IMR-90 (cell line): ENCODE measurements around the gene RMND5B. TPM values are rescaled to one million over a fixed set of nuclear protein-coding genes. Genes with fewer than 3 reads are reported as not detected.

Experiments used
- ATAC-seq: fragments of 200-7000 bp; cut with Tn5 transposase; 2 replicates; pipeline ENCODE4 v1.9.1; 2020; ENCODE audit warnings: low read depth, mild to moderate bottlenecking, moderate library complexity
- BruUV-seq: library from RNA; stranded (reverse); fragments of 400-500 nt; replicated peaks from 2 replicates; lab custom pipeline; 2021; lab: Mats Ljungman, UMichigan
- CTCF ChIA-PET: fragments of 300-600 bp; formaldehyde crosslinking; extraction: SDS; loops from one replicate; lab custom pipeline; 2021; ENCODE audit warnings: antibody characterized with exemption; lab: Yijun Ruan, JAX
- POLR2A ChIA-PET: fragments of 300-600 bp; sonication (Branson Sonifier 250); formaldehyde crosslinking; loops from one replicate; lab custom pipeline; 2022; ENCODE audit warnings: antibody characterized with exemption; ENCODE audit not compliant: unreplicated experiment; lab: Charles Lee
- DNase-seq: peaks from one replicate; pipeline ENCODE4 v3.0.0; 2013
- H2AFZ ChIP-seq: replicated peaks from 2 replicates; pipeline ENCODE3; 2013; ENCODE audit warnings: low read length, mild to moderate bottlenecking; ENCODE audit not compliant: poor library complexity
- H2AK5ac ChIP-seq: 2 replicates; pipeline ENCODE4 v1.6.1; 2013; ENCODE audit warnings: low read depth, low read length, inconsistent platforms
- H2AK9ac ChIP-seq: replicated peaks from 2 replicates; pipeline ENCODE3; 2013; ENCODE audit warnings: mild to moderate bottlenecking, low read depth, low read length, moderate library complexity; ENCODE audit not compliant: poor library complexity
- H2BK120ac ChIP-seq: 2 replicates; pipeline ENCODE4 v1.6.1; 2013; ENCODE audit warnings: low read depth, low read length, inconsistent platforms
- H2BK15ac ChIP-seq: 3 replicates; pipeline ENCODE4 v1.6.1; 2013; ENCODE audit warnings: low read depth, low read length, inconsistent platforms
- H2BK20ac ChIP-seq: 2 replicates; pipeline ENCODE4 v1.6.1; 2013; ENCODE audit warnings: low read depth, mild to moderate bottlenecking, inconsistent platforms, low read length, moderate library complexity
- H2BK5ac ChIP-seq: 2 replicates; pipeline ENCODE4 v1.6.1; 2013; ENCODE audit warnings: mild to moderate bottlenecking, low read depth, low read length, inconsistent platforms; ENCODE audit not compliant: poor library complexity, severe bottlenecking
- H3K14ac ChIP-seq: replicated peaks from 2 replicates; pipeline ENCODE4 v1.6.1; 2013; ENCODE audit warnings: low read depth, low read length, inconsistent platforms
- H3K18ac ChIP-seq: 2 replicates; pipeline ENCODE4 v1.6.1; 2013; ENCODE audit warnings: low read depth, low read length, control low read depth
- H3K23ac ChIP-seq: 2 replicates; pipeline ENCODE4 v1.6.1; 2013; ENCODE audit warnings: low read depth, low read length, inconsistent platforms
- H3K27ac ChIP-seq: 2 replicates; pipeline ENCODE4 v1.5.1; 2013; ENCODE audit warnings: mild to moderate bottlenecking, control low read depth, low read length; ENCODE audit not compliant: insufficient read depth
- H3K27me3 ChIP-seq: 2 replicates; pipeline ENCODE4 v1.6.1; 2013; ENCODE audit warnings: low read length; ENCODE audit not compliant: control insufficient read depth, insufficient read depth
- H3K36me3 ChIP-seq: 2 replicates; pipeline ENCODE4 v1.6.1; 2013; ENCODE audit warnings: low read length, mixed read lengths; ENCODE audit not compliant: control insufficient read depth, insufficient read depth
- H3K4ac ChIP-seq: 2 replicates; pipeline ENCODE4 v1.6.1; 2013; ENCODE audit warnings: low read depth, low read length, inconsistent platforms
- H3K4me1 ChIP-seq: 2 replicates; pipeline ENCODE4 v1.6.1; 2013; ENCODE audit warnings: low read length, mixed read lengths; ENCODE audit not compliant: control insufficient read depth, insufficient read depth
- H3K4me2 ChIP-seq: 2 replicates; pipeline ENCODE4 v1.6.1; 2013; ENCODE audit warnings: low read depth, mild to moderate bottlenecking, control low read depth, low read length, moderate library complexity
- H3K4me3 ChIP-seq: 2 replicates; pipeline ENCODE4 v1.5.1; 2013; ENCODE audit warnings: low read depth, mild to moderate bottlenecking, control low read depth, low read length, moderate library complexity; ENCODE audit not compliant: insufficient read depth
- H3K56ac ChIP-seq: 2 replicates; pipeline ENCODE4 v1.6.1; 2013; ENCODE audit warnings: low read length, inconsistent platforms; ENCODE audit not compliant: insufficient read depth; ENCODE audit errors: extremely low read depth
- H3K79me1 ChIP-seq, 2 experiments: 2 replicates each; pipeline ENCODE4 v1.6.1; 2013; ENCODE audit warnings: low read length in 2 of 2, inconsistent platforms in 1 of 2, low read depth in 1 of 2
- H3K9ac ChIP-seq: 2 replicates; pipeline ENCODE4 v1.6.1; 2013; ENCODE audit warnings: low read depth, low read length, control low read depth
- H3K9me1 ChIP-seq: 2 replicates; pipeline ENCODE4 v1.6.1; 2013; ENCODE audit warnings: low read length, inconsistent platforms; ENCODE audit not compliant: insufficient read depth
- H3K9me3 ChIP-seq: 2 replicates; pipeline ENCODE4 v1.6.1; 2013; ENCODE audit warnings: low read length; ENCODE audit not compliant: control insufficient read depth, insufficient read depth
- H4K20me1 ChIP-seq: 2 replicates; pipeline ENCODE4 v1.6.1; 2013; ENCODE audit warnings: low read length, inconsistent platforms; ENCODE audit not compliant: insufficient read depth
- H4K5ac ChIP-seq: 2 replicates; pipeline ENCODE4 v1.6.1; 2013; ENCODE audit warnings: mild to moderate bottlenecking, low read depth, low read length, control low read depth
- H4K8ac ChIP-seq, 2 experiments: 2 replicates each; pipeline ENCODE4 v1.6.1; 2013; ENCODE audit warnings: low read depth in 2 of 2, low read length in 2 of 2, control low read depth in 1 of 2, inconsistent platforms in 1 of 2
- H4K91ac ChIP-seq: 2 replicates; pipeline ENCODE4 v1.6.1; 2013; ENCODE audit warnings: low read depth, low read length, inconsistent platforms; ENCODE audit not compliant: insufficient read depth
- BHLHE40 ChIP-seq: fragments of 150-350 bp; IDR thresholded peaks from 2 replicates; pipeline ENCODE4 v1.6.1; 2016; ENCODE audit warnings: mild to moderate bottlenecking, low read depth, low read length
- CEBPB ChIP-seq: IDR thresholded peaks from 2 replicates; pipeline ENCODE4 v1.6.1; 2012; ENCODE audit warnings: low read depth, low read length, improper control_type of control experiment
- CHD1 ChIP-seq: IDR thresholded peaks from 2 replicates; pipeline ENCODE4 v1.6.1; 2012; ENCODE audit warnings: low read depth, low read length, improper control_type of control experiment
- CTCF ChIP-seq: conservative IDR thresholded peaks from 2 replicates; pipeline ENCODE4 v1.5.1; 2012; ENCODE audit warnings: mild to moderate bottlenecking, low read depth, low read length, improper control_type of control experiment
- ELK1 ChIP-seq: fragments of 150-350 bp; IDR thresholded peaks from 2 replicates; pipeline ENCODE4 v1.6.1; 2016; ENCODE audit warnings: low read depth, mild to moderate bottlenecking, low read length, moderate library complexity, borderline replicate concordance
- FOS ChIP-seq: fragments of 150-350 bp; IDR thresholded peaks from 2 replicates; pipeline ENCODE4 v1.6.1; 2016; ENCODE audit warnings: low read depth, low read length
- MAFK ChIP-seq: IDR thresholded peaks from 2 replicates; pipeline ENCODE4 v1.6.1; 2012; ENCODE audit warnings: low read depth, low read length, improper control_type of control experiment
- MAZ ChIP-seq: IDR thresholded peaks from 2 replicates; pipeline ENCODE4 v1.6.1; 2012; ENCODE audit warnings: low read depth, mild to moderate bottlenecking, low read length, improper control_type of control experiment, moderate library complexity, borderline replicate concordance
- NFE2L2 ChIP-seq: fragments of 150-350 bp; IDR thresholded peaks from 2 replicates; pipeline ENCODE4 v1.6.1; 2016; ENCODE audit warnings: low read depth, mild to moderate bottlenecking, low read length
- POLR2A ChIP-seq: IDR thresholded peaks from 2 replicates; pipeline ENCODE4 v1.6.1; 2012; ENCODE audit warnings: mild to moderate bottlenecking, low read depth, low read length
- RCOR1 ChIP-seq: IDR thresholded peaks from 2 replicates; pipeline ENCODE4 v1.6.1; 2012; ENCODE audit warnings: mild to moderate bottlenecking, low read length, improper control_type of control experiment; ENCODE audit not compliant: insufficient replicate concordance
- RFX5 ChIP-seq: IDR thresholded peaks from 2 replicates; pipeline ENCODE4 v1.8.0; 2012; ENCODE audit warnings: low read depth, mild to moderate bottlenecking, low read length, moderate library complexity
- SMC3 ChIP-seq: fragments of 150-350 bp; IDR thresholded peaks from 2 replicates; pipeline ENCODE4 v1.6.1; 2016; ENCODE audit warnings: low read depth, mild to moderate bottlenecking, antibody characterized with exemption, low read length, moderate library complexity
- WGBS, 2 experiments: methylation state at CpG; one replicate each; pipeline versions ENCODE4 v1.1.5 to v1.1.7; 2013; ENCODE audit warnings: missing lambda C conversion rate in 2 of 2; ENCODE audit not compliant: insufficient read length in 1 of 2; ENCODE audit errors: extremely low coverage in 2 of 2; 5-methylcytosine and 5-hydroxymethylcytosine counted together
- dilution Hi-C: fragments of 300-500 bp; cut with HindIII; formaldehyde crosslinking; loops from one replicate; pipeline ENCODE4 v1.14.3; 2018; ENCODE audit warnings: low sequenced_read_pairs; ENCODE audit not compliant: unreplicated experiment
- in situ Hi-C: fragments of 300-500 bp; cut with MboI; formaldehyde crosslinking; loops from 3 replicates; pipeline ENCODE4 v1.14.3; 2019; ENCODE audit warnings: low sequenced_read_pairs, inconsistent platforms, mixed read lengths
- intact Hi-C: fragments of 100-400 bp; cut with micrococcal nuclease; formaldehyde crosslinking; loops from 2 replicates; pipeline ENCODE4 v1.10.0; 2022
- polyA plus RNA-seq, 3 experiments: library from polyadenylated mRNA; depleted of rRNA; stranded (reverse); fragments of >200 nt; gene quantifications; 2 replicates each; pipeline ENCODE4 v1.2.3, GENCODE V29; 2012; ENCODE audit warnings: low replicate concordance in 1 of 3
- total RNA-seq: library from RNA; depleted of rRNA; stranded (reverse); fragments of >200 nt; gene quantifications from 2 replicates; pipeline ENCODE4 v1.2.3, GENCODE V29; 2012
- TF ChIP-seq, protein P1 (sequence below): fragments of 150-350 bp; IDR thresholded peaks from 2 replicates; pipeline ENCODE4 v1.6.1; 2017; ENCODE audit warnings: mild to moderate bottlenecking, antibody characterized with exemption, low read length, low read depth

The RMND5B gene
- total and polyA plus RNA-seq, 2 of the 4 experiments (the other 2 are of a cell fraction): 14.0 to 19.5 TPM

GRCh38 chr5:178182158-178182876, 51.5 kb downstream of the RMND5B start:
- intact Hi-C loops (no loop called here), dilution Hi-C loops (no loop called here), in situ Hi-C loops (no loop called here)
- Histone ChIP-seq H3K4me2 (no peak overlapping the region), H3K56ac (no peak overlapping the region), H3K9ac (no peak overlapping the region), H4K91ac (no peak overlapping the region), H4K20me1 (no peaks in the 10 kb centered on the region), H3K27ac (no peak overlapping the region), H3K27me3 (peaks cover 2% of the 10 kb centered on the region; the same call in 1 of the 2 replicates), H2AFZ (no peak overlapping the region), H3K36me3 (no peaks in the 10 kb centered on the region), H3K14ac (no peak overlapping the region), H3K4me3 (no peak overlapping the region), H3K79me1 (no peaks in the 10 kb centered on the region), H3K9me1 (no peaks in the 10 kb centered on the region), H4K5ac (no peak overlapping the region), H3K18ac (no peak overlapping the region), H3K23ac (no peak overlapping the region), H3K4me1 (peaks cover 5% of the 10 kb centered on the region), H2BK5ac (no peak overlapping the region), H2BK120ac (no peak overlapping the region), H2AK5ac (no peak overlapping the region), H2BK15ac (no peak overlapping the region), H3K4ac (no peak overlapping the region), H4K8ac (no peak overlapping the region), H2AK9ac (no peak overlapping the region), H3K9me3 (peaks cover 3% of the 10 kb centered on the region; the same call in 1 of the 2 replicates), H2BK20ac (no peak overlapping the region)
- no peak for ATAC-seq
- no peak for DNase-seq
- POLR2A ChIA-PET: no interaction called here
- WGBS, 2 experiments: 41% methylated on average over 2 of the region's 4 CpGs; no CpG with 5 or more reads in 1 of the 2 experiments
- TF ChIP-seq RFX5 (no peak), SMC3 (no peak), CTCF (no peak), CHD1 (no peak), CEBPB (no peak), FOS (no peak), NFE2L2 (no peak), MAFK (no peak), BHLHE40 (no peak), RCOR1 (no peak), MAZ (no peak), POLR2A (no peak), ELK1 (no peak)
- TF ChIP-seq, protein P1, sequence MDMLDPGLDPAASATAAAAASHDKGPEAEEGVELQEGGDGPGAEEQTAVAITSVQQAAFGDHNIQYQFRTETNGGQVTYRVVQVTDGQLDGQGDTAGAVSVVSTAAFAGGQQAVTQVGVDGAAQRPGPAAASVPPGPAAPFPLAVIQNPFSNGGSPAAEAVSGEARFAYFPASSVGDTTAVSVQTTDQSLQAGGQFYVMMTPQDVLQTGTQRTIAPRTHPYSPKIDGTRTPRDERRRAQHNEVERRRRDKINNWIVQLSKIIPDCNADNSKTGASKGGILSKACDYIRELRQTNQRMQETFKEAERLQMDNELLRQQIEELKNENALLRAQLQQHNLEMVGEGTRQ: no peak
- CTCF ChIA-PET: no interaction called here
- no TSS peak for BruUV-seq
